ENCODE measurements around the gene SLC39A9.

Gene SLC39A9

DNA sequence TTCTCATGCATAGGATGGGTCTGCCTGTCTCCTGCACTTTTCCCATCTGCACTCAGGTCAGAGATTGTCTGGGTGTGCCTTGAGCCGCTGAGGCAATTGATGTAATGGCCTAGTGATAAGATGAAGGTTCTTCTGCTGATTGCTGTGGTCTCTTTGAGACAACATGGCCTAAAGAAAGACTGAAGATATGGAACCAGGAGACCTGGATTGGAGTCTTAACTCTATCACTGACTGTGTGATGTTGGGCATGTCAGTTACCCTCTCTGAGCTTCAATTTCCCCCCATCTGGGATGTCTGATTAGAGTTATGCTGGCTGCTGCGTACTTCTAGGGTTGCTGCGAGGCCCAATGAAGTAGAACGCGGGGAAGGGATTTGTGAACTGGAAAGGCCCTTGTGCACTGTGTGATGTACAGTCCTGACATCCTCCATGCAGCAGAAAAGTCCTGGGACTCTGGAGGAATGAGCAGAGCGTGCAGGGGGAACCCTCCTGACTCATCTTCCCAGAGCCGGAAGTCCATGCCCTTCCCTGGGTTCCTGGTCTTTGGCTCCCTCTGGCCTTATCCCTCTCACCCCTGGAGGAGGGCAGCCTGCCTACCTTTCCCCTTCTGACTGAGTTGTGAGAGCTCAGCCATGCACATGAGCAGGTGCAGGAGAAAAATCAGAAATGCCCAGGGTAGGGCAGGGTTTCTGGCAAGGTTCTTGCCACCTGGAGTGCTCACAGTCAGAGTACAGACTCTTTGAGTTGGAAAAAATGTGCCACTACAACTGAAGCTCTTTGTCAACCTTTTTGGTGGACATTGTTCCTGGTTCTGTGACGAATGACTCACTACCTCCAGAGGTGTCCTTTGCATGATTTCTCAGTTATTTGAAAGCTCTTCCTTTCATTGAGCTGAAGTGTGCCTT is 107.1 kb downstream of the SLC39A9 start:
- no peak for DNase-seq

- no peak for DNase-seq
Observed at GRCh38 chr14:69506241-69506595, 107.7 kb downstream of the SLC39A9 start.

Measured in AML-193 (cell line).